ENCODE results near the gene DARS1.

DNA sequence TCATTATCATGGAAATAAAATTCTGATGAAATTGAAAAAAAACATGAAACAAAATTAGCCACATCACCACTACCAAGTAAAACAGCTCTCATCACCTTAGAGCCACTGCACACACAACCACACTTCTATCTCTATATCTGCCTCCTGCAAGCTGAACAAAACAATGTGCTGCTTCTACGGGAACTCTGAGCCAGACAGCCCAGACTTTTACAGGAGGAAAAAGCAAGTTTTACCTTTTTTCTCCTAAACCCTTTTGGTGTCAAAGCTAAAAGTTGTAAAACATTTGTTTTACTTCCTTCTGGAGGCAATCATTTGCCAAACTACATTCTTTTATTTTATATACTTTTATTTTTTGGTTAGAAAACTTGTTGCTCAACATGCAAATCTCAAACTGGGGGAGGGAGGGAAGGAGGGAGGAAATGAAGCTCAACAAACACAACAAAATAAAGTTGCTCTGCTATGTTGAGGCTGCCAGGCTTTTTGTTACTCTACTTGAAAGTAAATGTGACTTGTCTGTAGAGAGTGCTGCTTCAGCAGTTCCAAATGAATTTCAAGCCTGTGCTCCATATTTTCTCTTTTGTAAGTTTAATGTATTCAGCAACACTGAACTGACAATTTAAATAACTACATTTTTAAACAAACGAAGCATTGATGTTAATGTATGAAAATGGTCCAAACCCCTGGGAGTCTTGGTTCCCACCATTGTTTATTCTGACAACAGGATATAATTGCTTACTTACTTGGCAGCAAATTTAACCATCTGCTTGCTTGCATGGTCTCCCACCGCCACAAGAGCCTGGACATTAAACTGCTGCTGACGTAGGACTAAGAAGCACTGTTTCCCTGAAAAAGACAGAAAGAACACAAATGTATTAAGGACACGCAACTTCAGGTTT lies 24.5 kb downstream of the DARS1 start:
- TF ChIP-seq, protein P1, sequence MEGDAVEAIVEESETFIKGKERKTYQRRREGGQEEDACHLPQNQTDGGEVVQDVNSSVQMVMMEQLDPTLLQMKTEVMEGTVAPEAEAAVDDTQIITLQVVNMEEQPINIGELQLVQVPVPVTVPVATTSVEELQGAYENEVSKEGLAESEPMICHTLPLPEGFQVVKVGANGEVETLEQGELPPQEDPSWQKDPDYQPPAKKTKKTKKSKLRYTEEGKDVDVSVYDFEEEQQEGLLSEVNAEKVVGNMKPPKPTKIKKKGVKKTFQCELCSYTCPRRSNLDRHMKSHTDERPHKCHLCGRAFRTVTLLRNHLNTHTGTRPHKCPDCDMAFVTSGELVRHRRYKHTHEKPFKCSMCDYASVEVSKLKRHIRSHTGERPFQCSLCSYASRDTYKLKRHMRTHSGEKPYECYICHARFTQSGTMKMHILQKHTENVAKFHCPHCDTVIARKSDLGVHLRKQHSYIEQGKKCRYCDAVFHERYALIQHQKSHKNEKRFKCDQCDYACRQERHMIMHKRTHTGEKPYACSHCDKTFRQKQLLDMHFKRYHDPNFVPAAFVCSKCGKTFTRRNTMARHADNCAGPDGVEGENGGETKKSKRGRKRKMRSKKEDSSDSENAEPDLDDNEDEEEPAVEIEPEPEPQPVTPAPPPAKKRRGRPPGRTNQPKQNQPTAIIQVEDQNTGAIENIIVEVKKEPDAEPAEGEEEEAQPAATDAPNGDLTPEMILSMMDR (IDR thresholded peaks at IDR 0.05): no peak
- no peak for TF ChIP-seq POLR2A (IDR thresholded peaks at IDR 0.05)
